Ectodermal cell (in vitro differentiated cells): ENCODE results near the gene AFAP1L1.

Experiments
- H3K27ac ChIP-seq: 2 replicates; pipeline ENCODE4 v1.7.0; 2013; ENCODE audit warnings: mild to moderate bottlenecking, low read depth, low read length; ENCODE audit not compliant: insufficient read depth, poor library complexity, severe bottlenecking
- H3K27me3 ChIP-seq: 2 replicates; pipeline ENCODE4 v1.7.0; 2013; ENCODE audit warnings: mild to moderate bottlenecking, low read length; ENCODE audit not compliant: insufficient read depth, control insufficient read depth, poor library complexity, severe bottlenecking
- H3K36me3 ChIP-seq: one replicate; pipeline ENCODE4 v1.7.0; 2013; ENCODE audit warnings: low read length; ENCODE audit not compliant: control insufficient read depth, insufficient read depth
- H3K4me1 ChIP-seq: one replicate; pipeline ENCODE4 v1.7.0; 2013; ENCODE audit warnings: low read length; ENCODE audit not compliant: control insufficient read depth, insufficient read depth
- H3K4me3 ChIP-seq: 2 replicates; pipeline ENCODE4 v1.7.0; 2013; ENCODE audit warnings: low read depth, low read length, control low read depth; ENCODE audit not compliant: insufficient read depth
- H3K9me3 ChIP-seq: 2 replicates; pipeline ENCODE4 v1.7.0; 2013; ENCODE audit warnings: mild to moderate bottlenecking, low read length, moderate library complexity; ENCODE audit not compliant: control insufficient read depth
- WGBS, 2 experiments: methylation state at CpG; one replicate each; pipeline ENCODE4 v1.1.7; 2013; ENCODE audit warnings: missing lambda C conversion rate in 2 of 2; 5-methylcytosine and 5-hydroxymethylcytosine counted together

Gene AFAP1L1

GRCh38 chr5:149283626-149284480 is 12.2 kb downstream of the AFAP1L1 start:
- WGBS, 2 experiments: 91% methylated on average over 11 of the region's 11 CpGs
- no peak overlapping the region for H3K4me3 ChIP-seq
- no peaks in the 10 kb centered on the region for H3K27me3 ChIP-seq
- H3K4me1 ChIP-seq: no peaks in the 10 kb centered on the region
- H3K36me3 ChIP-seq: no peaks in the 10 kb centered on the region
- no peaks in the 10 kb centered on the region for H3K9me3 ChIP-seq
- no peak overlapping the region for H3K27ac ChIP-seq

GRCh38 chr5:149284501-149284900 is 12.8 kb downstream of the AFAP1L1 start:
- Histone ChIP-seq H3K9me3 (no peaks in the 10 kb centered on the region), H3K27me3 (no peaks in the 10 kb centered on the region), H3K4me1 (no peaks in the 10 kb centered on the region), H3K27ac (no peak overlapping the region), H3K4me3 (no peak overlapping the region), H3K36me3 (no peaks in the 10 kb centered on the region)
- 75 to 82% methylated on average over 5 of the region's 5 CpGs for WGBS, 2 experiments

DNA sequence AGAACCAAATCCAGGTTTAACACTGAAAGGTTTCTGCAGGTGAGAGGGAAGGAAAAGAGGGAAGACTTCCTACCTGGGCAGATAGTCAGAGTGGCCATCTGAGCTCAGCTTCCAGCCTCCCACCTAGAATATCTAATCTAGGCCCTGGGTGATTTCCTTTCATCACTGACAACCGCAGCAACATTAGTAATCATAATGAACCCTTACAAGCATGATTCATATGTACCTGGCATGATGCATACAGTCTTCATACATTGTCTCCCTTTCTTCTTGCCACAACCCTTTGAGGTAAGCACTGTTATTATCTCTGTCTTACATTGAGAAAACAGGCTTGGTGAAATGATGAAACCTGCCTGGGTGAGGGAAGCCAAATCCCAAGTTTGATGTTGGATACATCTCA is 13.5 kb downstream of the AFAP1L1 start:
- 92 to 94% methylated on average over 1 of the region's 1 CpG for WGBS, 2 experiments
- Histone ChIP-seq H3K27me3 (no peaks in the 10 kb centered on the region), H3K4me1 (no peaks in the 10 kb centered on the region)

DNA sequence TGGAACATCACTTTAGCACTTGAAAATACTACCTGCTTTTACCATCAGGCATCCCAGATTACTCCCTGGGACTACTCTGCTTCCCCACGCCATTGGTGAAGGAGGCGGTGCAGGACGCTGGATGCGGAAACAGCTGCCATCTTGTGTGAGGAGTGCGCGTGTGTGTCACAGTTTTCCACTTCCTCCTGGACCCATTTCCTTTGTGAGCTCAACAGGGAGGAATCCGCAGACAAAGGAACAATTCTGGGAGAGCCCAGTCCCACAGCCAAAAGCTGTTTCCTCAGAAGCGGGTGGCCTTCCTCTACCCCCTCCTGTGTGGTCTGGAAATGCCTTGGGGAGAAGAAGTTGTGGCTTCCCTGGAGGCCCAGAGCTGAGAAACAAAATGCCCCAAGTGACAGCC is 16.8 kb downstream of the AFAP1L1 start:
- Histone ChIP-seq H3K27me3 (no peaks in the 10 kb centered on the region), H3K4me3 (no peak overlapping the region), H3K4me1 (no peaks in the 10 kb centered on the region), H3K9me3 (no peaks in the 10 kb centered on the region), H3K27ac (no peak overlapping the region), H3K36me3 (no peaks in the 10 kb centered on the region)
- 91 to 94% methylated on average over 8 of the region's 8 CpGs for WGBS, 2 experiments

More for the DNA sequence above, 13.5 kb downstream of the AFAP1L1 start:
- Histone ChIP-seq H3K9me3 (no peaks in the 10 kb centered on the region), H3K4me3 (no peak overlapping the region), H3K27ac (no peak overlapping the region), H3K36me3 (no peaks in the 10 kb centered on the region)

DNA sequence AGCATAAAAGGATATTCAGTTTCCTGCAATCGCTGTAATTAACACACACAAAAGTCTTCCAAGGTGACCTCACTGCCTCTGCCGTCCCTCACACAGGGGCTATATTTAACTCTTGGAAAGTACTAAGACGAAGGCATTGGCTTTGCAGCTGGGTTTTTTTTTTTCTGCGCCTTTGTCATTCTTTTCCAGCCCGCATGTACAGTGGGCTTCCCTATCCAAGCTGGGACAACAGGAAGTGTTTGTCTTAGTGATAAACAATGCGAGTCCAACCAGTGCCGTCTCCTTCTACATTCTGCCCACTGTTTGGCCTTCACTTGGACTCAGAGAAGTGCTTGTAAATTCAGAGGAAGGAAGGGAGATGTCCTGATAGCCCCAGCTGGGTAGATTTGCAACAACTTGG is 17.6 kb downstream of the AFAP1L1 start:
- Histone ChIP-seq H3K27ac (no peak overlapping the region), H3K4me3 (no peak overlapping the region), H3K9me3 (no peaks in the 10 kb centered on the region), H3K27me3 (no peaks in the 10 kb centered on the region), H3K4me1 (no peaks in the 10 kb centered on the region), H3K36me3 (no peaks in the 10 kb centered on the region)
- WGBS, 2 experiments: 73 to 88% methylated on average over 6 to 7 of the region's 7 CpGs

DNA sequence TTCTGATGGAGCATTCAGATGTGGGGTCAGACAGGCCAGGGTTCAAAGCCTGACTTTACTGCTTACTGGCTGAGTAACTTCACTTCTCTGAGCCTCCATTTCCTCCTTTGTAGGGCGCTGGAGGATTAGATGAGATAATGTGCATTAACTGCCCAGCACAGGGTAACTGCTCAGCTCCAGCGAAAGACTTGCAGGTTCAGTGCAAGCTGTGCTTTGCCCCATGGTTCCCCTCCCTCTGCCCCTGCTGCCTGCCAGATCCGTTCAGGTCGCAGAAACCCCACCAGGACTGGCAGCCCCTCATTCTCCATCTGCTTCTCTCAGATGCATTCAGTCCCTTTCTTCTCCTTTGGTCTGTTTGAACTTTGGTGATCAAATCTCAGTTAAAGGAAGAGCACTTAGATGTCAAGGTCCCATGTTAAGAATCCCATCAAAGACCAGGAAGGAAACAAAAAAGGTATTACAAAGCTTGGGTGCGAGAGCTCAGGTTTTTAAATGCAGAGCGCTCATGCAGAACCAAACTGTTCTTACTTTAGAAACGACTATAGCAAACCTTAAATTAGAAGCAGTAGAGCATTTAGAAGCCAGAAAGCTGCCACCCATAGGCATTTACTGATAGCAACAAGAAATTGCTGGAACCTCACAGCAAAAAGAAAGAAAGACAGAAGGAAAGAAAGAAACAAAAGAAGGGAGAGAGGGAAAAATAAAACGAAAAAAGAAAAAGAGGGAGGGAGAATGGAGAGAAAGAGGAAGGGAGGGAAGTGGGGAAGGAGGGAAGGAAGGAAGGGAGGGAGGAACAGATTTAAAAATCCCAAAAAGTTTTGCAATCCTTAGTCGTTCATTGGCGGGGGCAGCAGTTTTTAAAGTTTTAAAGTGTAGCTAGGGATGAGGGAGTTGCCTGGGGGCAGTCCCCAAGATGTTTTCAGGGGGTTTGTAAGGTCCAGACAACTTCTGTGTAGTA is 23.5 kb downstream of the AFAP1L1 start:
- WGBS, 2 experiments: 64 to 67% methylated on average over 10 of the region's 10 CpGs
- Histone ChIP-seq H3K27me3 (no peaks in the 10 kb centered on the region), H3K4me3 (no peak overlapping the region), H3K9me3 (no peaks in the 10 kb centered on the region), H3K36me3 (no peaks in the 10 kb centered on the region), H3K27ac (no peak overlapping the region), H3K4me1 (peaks cover 10% of the 10 kb centered on the region)

GRCh38 chr5:149297340-149298025 is 25.8 kb downstream of the AFAP1L1 start:
- H3K27me3 ChIP-seq: no peaks in the 10 kb centered on the region
- WGBS, 2 experiments: 91 to 92% methylated on average over 5 of the region's 5 CpGs
- no peaks in the 10 kb centered on the region for H3K9me3 ChIP-seq
- H3K36me3 ChIP-seq: no peaks in the 10 kb centered on the region
- H3K4me1 ChIP-seq: peaks cover 10% of the 10 kb centered on the region
- no peak overlapping the region for H3K4me3 ChIP-seq
- no peak overlapping the region for H3K27ac ChIP-seq

GRCh38 chr5:149298163-149298562 is 26.5 kb downstream of the AFAP1L1 start:
- no peaks in the 10 kb centered on the region for H3K9me3 ChIP-seq
- H3K27me3 ChIP-seq: no peaks in the 10 kb centered on the region
- H3K36me3 ChIP-seq: no peaks in the 10 kb centered on the region
- 89 to 97% methylated on average over 1 of the region's 1 CpG for WGBS, 2 experiments
- peaks cover 10% of the 10 kb centered on the region for H3K4me1 ChIP-seq
- H3K27ac ChIP-seq: no peak overlapping the region
- no peak overlapping the region for H3K4me3 ChIP-seq

DNA sequence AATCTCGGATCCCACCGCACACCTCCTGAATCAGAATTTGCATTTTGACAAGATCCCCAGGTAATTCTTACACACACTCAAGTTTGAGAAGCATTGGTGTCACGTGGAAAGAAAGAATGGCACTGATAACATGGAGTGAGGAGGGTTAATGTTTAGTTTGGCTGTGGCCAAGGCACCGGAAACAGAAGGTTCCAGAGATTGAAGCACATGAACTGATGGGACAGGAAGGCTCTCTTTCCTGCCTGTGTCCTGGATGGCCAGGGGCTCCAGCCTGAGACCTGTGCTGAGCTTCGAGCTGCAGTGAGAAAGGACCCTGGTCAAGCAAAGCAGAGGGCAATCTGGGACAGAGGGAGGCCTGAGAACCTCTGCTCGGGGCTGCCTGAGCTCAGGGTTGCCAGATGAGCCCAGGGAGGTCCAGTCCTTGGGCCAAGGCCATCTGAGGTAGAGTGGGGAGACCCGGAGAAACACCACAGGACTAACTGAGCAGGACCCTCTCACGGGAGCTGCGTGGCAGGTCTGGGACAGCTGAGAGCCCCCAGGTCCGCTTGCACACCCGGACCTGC is 27.3 kb downstream of the AFAP1L1 start:
- Histone ChIP-seq H3K36me3 (no peaks in the 10 kb centered on the region), H3K4me1 (peaks cover 10% of the 10 kb centered on the region), H3K27ac (no peak overlapping the region), H3K9me3 (no peaks in the 10 kb centered on the region), H3K27me3 (no peaks in the 10 kb centered on the region), H3K4me3 (no peak overlapping the region)
- WGBS, 2 experiments: 87 to 88% methylated on average over 11 of the region's 11 CpGs
